22Rv1 (cell line): ENCODE measurements around the gene HAO1.

Experiments used
- ZFX ChIP-seq: fragments of 450-650 bp; IDR thresholded peaks from 2 replicates; pipeline ENCODE4 v1.6.1; 2017; ENCODE audit warnings: antibody characterized with exemption, borderline replicate concordance
- TF ChIP-seq, protein P1 (sequence below): fragments of 450-650 bp; IDR thresholded peaks from 2 replicates; pipeline ENCODE4 v1.5.1; 2017; ENCODE audit warnings: mild to moderate bottlenecking

DNA sequence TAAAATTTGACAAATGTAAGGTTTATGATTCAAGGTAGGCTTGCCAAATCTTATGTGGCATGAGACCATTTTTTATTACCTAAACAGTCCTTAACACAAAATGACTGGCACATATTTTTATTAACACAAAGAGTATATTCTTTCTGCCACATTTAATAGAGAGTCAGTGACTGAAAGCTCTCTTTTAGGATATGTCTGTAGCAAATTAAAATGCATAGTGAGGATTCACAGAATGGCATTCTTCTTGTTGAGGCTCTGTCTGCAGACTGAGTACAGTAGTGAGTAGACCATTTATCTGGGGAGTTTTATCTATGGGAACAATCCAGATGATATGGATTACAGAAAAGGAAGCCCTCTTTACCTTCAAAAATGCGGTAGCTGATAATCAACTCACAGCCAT lies 56.5 kb downstream of the HAO1 start:
- TF ChIP-seq, protein P1, sequence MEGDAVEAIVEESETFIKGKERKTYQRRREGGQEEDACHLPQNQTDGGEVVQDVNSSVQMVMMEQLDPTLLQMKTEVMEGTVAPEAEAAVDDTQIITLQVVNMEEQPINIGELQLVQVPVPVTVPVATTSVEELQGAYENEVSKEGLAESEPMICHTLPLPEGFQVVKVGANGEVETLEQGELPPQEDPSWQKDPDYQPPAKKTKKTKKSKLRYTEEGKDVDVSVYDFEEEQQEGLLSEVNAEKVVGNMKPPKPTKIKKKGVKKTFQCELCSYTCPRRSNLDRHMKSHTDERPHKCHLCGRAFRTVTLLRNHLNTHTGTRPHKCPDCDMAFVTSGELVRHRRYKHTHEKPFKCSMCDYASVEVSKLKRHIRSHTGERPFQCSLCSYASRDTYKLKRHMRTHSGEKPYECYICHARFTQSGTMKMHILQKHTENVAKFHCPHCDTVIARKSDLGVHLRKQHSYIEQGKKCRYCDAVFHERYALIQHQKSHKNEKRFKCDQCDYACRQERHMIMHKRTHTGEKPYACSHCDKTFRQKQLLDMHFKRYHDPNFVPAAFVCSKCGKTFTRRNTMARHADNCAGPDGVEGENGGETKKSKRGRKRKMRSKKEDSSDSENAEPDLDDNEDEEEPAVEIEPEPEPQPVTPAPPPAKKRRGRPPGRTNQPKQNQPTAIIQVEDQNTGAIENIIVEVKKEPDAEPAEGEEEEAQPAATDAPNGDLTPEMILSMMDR: no peak
- TF ChIP-seq ZFX: no peak
